GM23248 (cell line): ENCODE results near the gene GDPD5.

Experiments
- EZH2 ChIP-seq: fragments of 200-600 bp; sonication (generic); IDR thresholded peaks from 2 replicates; pipeline ENCODE4 v1.6.1; 2018; ENCODE audit warnings: antibody characterized with exemption, mild to moderate bottlenecking; ENCODE audit not compliant: insufficient read depth, poor library complexity, severe bottlenecking
- EZH2phosphoT487 ChIP-seq: fragments of 200-600 bp; sonication (generic); IDR thresholded peaks from 2 replicates; pipeline ENCODE4 v1.6.1; 2018; ENCODE audit warnings: antibody characterized with exemption, moderate library complexity, mild to moderate bottlenecking, low read depth; ENCODE audit not compliant: insufficient read depth

- TF ChIP-seq EZH2phosphoT487, result no peak
- no peak for TF ChIP-seq EZH2
These were observed 46.1 kb downstream of the GDPD5 start for GRCh38 chr11:75479597-75480145.
